ENCODE results near the gene BSND. TPM values are rescaled to one million over a fixed set of nuclear protein-coding genes. Genes with fewer than 3 reads are reported as not detected.

BSND gene
- polyA plus RNA-seq, 1 of the 3 experiments (the other 2 are of a cell fraction), result not detected

- H3K79me2 ChIP-seq (ENCODE audit: insufficient read depth), result no peaks in the 10 kb centered on the region
Observed at GRCh38 chr1:55051621-55052020, 52.9 kb downstream of the BSND start.

GRCh38 chr1:55052221-55053142 lies 53.7 kb downstream of the BSND start:
- Histone ChIP-seq H3K4me3 (ENCODE audit: low read depth in 2 of 2, low read length in 1 of 2) (no peak overlapping the region), H3F3A (replicated peaks; ENCODE audit: insufficient read depth) (no peaks in the 10 kb centered on the region), H3K27ac (ENCODE audit: low read depth in 2 of 2, low read length in 1 of 2) (no peak overlapping the region), H3K4me1 (ENCODE audit: control insufficient read depth in 1 of 2, insufficient read depth in 2 of 2, low read depth in 1 of 2, low read length in 1 of 2) (peaks cover 0 to 28% of the 10 kb centered on the region in 2 experiments; a peak in 1 of 4 replicates), H3K9ac (no peak overlapping the region), H3K4me2 (no peak overlapping the region), H3K9me2 (no peaks in the 10 kb centered on the region), H3K36me3 (replicated peaks in 1 of 2; ENCODE audit: control insufficient read depth in 1 of 2, insufficient read depth in 2 of 2, low read length in 1 of 2) (no peaks in the 10 kb centered on the region), H2AFZ (ENCODE audit: low read depth) (no peak overlapping the region), H3K9me3 (no peaks in the 10 kb centered on the region), H3K79me2 (ENCODE audit: insufficient read depth) (no peaks in the 10 kb centered on the region), H4K20me1 (ENCODE audit: insufficient read depth) (no peaks in the 10 kb centered on the region), H3K27me3 (ENCODE audit: insufficient read depth) (no peaks in the 10 kb centered on the region)
- WGBS (ENCODE audit: low lambda C conversion rate), result 88% methylated on average over 11 of the region's 29 CpGs
- TF ChIP-seq, protein P1, sequence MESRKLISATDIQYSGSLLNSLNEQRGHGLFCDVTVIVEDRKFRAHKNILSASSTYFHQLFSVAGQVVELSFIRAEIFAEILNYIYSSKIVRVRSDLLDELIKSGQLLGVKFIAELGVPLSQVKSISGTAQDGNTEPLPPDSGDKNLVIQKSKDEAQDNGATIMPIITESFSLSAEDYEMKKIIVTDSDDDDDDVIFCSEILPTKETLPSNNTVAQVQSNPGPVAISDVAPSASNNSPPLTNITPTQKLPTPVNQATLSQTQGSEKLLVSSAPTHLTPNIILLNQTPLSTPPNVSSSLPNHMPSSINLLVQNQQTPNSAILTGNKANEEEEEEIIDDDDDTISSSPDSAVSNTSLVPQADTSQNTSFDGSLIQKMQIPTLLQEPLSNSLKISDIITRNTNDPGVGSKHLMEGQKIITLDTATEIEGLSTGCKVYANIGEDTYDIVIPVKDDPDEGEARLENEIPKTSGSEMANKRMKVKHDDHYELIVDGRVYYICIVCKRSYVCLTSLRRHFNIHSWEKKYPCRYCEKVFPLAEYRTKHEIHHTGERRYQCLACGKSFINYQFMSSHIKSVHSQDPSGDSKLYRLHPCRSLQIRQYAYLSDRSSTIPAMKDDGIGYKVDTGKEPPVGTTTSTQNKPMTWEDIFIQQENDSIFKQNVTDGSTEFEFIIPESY (IDR thresholded peaks at IDR 0.05; ENCODE audit: borderline replicate concordance, low read depth), result no peak
- no peak for TF ChIP-seq JUND (IDR thresholded peaks at IDR 0.05)
- no peak for TF ChIP-seq MXI1 (IDR thresholded peaks at IDR 0.05; ENCODE audit: low read depth, low read length)
- no peak for TF ChIP-seq USF2 (IDR thresholded peaks at IDR 0.05; ENCODE audit: borderline replicate concordance, low read depth, low read length)
- DNase-seq, result no peak
- ChIA-PET CTCF (interaction anchor here (0.8 kb wide), 1 partner anchor 107 kb away, joined by 3 read pairs; no protein-coding TSS in a partner anchor), POLR2A (interaction anchor here (0.6 kb wide), 1 partner anchor 8 kb away, joined by 3 read pairs; no protein-coding TSS in a partner anchor)

More at GRCh38 chr1:55051621-55052020, 52.9 kb downstream of the BSND start:
- DNase-seq, result no peak
- peaks cover 0 to 28% of the 10 kb centered on the region in 2 experiments; a peak in 1 of 4 replicates for H3K4me1 ChIP-seq (ENCODE audit: control insufficient read depth in 1 of 2, insufficient read depth in 2 of 2, low read depth in 1 of 2, low read length in 1 of 2)
- no peaks in the 10 kb centered on the region for H3K9me3 ChIP-seq
- H3K9me2 ChIP-seq, result no peaks in the 10 kb centered on the region
- ChIA-PET CTCF (interaction anchor here (0.8 kb wide), 1 partner anchor 106 kb away, joined by 3 read pairs; no protein-coding TSS in a partner anchor), POLR2A (interaction anchor here (0.6 kb wide), 1 partner anchor 8 kb away, joined by 3 read pairs; no protein-coding TSS in a partner anchor)
- H4K20me1 ChIP-seq (ENCODE audit: insufficient read depth), result no peaks in the 10 kb centered on the region
- H3K9ac ChIP-seq, result no peak overlapping the region
- H3K27me3 ChIP-seq (ENCODE audit: insufficient read depth), result no peaks in the 10 kb centered on the region
- no peak overlapping the region for H3K27ac ChIP-seq (ENCODE audit: low read depth in 2 of 2, low read length in 1 of 2)
- TF ChIP-seq EP300 (IDR thresholded peaks at IDR 0.05; ENCODE audit: borderline replicate concordance in 1 of 2, low read depth in 1 of 2, low read length in 1 of 2) (no peak), PBX3 (IDR thresholded peaks at IDR 0.05) (no peak), CHD2 (IDR thresholded peaks at IDR 0.05; ENCODE audit: low read length, partially characterized antibody) (no peak), TCF12 (IDR thresholded peaks at IDR 0.05) (no peak), NRF1 (IDR thresholded peaks at IDR 0.05; ENCODE audit: low read depth, low read length) (no peak), RAD21 (IDR thresholded peaks at IDR 0.05; ENCODE audit: low read length) (no peak), SMC3 (IDR thresholded peaks at IDR 0.05; ENCODE audit: low read depth, low read length) (no peak), USF2 (IDR thresholded peaks at IDR 0.05; ENCODE audit: borderline replicate concordance, low read depth, low read length) (no peak)
- H3F3A ChIP-seq (replicated peaks; ENCODE audit: insufficient read depth), result no peaks in the 10 kb centered on the region
- no peak overlapping the region for H2AFZ ChIP-seq (ENCODE audit: low read depth)
- 71% methylated on average over 9 of the region's 9 CpGs for WGBS (ENCODE audit: low lambda C conversion rate)
- H3K4me2 ChIP-seq, result no peak overlapping the region
- H3K4me3 ChIP-seq (ENCODE audit: low read depth in 2 of 2, low read length in 1 of 2), result no peak overlapping the region
- no peaks in the 10 kb centered on the region for H3K36me3 ChIP-seq (replicated peaks in 1 of 2; ENCODE audit: control insufficient read depth in 1 of 2, insufficient read depth in 2 of 2, low read length in 1 of 2)
